H7 (cell line): ENCODE measurements around the gene AFF2. TPM values are rescaled to one million over a fixed set of nuclear protein-coding genes. Genes with fewer than 3 reads are reported as not detected.

Experiments
- DNase-seq: peaks from one replicate; pipeline ENCODE4 v3.0.0; 2012
- H3K27me3 ChIP-seq: 2 replicates; pipeline ENCODE4 v1.6.0; 2011; ENCODE audit warnings: mild to moderate bottlenecking, low read length; ENCODE audit not compliant: control insufficient read depth, insufficient read depth
- H3K36me3 ChIP-seq: replicated peaks from 2 replicates; pipeline ENCODE4 v1.5.1; 2011; ENCODE audit warnings: low read length; ENCODE audit not compliant: control insufficient read depth, insufficient read depth
- H3K4me3 ChIP-seq: 2 replicates; pipeline ENCODE4 v1.5.1; 2011; ENCODE audit warnings: low read depth, mild to moderate bottlenecking, control low read depth, low read length, moderate library complexity; ENCODE audit not compliant: insufficient read depth
- total RNA-seq: library from RNA; depleted of rRNA; stranded (reverse); fragments of >200 nt; shearing (Covaris generic); gene quantifications from 2 replicates; pipeline ENCODE4 v1.2.3, GENCODE V29; 2014

The AFF2 gene
- total RNA-seq, 1 experiment from 2014 or later: 14.6 TPM

DNA sequence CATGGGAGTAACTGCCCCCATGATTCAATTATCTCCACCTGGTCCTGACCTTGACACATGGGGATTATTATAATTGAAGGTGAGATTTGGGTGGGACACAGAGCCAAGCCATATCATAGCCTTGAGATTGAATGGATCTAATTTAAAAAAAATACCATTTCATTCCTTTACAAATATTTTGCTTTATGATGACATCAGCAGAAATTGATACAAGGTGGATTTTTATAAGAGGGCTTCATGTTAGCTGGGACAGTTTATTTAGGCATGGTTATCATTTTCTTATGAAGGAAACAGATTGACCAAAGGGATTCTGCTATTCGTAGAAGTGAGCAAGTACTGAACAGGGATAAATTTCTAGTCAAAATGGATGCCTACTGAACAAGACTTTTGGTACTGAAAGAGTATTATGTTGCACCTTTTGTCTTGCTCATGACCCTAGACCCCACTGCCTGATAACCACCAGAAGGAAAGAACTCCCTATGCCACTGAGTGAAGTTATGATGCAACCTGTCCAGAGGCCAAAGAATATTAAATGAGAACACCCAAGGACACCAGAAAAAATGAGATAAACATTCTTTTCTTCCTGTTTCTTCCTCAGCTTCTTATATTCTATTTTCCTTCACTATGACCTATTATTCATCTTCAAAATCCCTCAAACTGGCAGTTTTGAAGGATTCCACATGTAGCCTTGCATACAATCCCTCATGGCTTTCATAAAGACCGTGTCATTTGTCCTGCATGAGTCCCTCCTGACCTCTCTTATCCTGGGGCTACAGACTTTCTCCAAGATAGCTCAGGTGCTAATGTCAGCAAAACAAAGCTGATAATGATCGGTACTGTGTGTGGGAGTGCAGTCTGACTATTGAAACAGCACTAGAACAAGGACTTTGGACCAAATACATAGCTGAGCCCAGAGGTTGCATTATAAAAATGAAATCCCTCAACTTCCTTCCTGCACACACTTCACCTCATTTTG lies 118.3 kb downstream of the AFF2 start:
- no peak for DNase-seq
- H3K36me3 ChIP-seq: no peaks in the 10 kb centered on the region

DNA sequence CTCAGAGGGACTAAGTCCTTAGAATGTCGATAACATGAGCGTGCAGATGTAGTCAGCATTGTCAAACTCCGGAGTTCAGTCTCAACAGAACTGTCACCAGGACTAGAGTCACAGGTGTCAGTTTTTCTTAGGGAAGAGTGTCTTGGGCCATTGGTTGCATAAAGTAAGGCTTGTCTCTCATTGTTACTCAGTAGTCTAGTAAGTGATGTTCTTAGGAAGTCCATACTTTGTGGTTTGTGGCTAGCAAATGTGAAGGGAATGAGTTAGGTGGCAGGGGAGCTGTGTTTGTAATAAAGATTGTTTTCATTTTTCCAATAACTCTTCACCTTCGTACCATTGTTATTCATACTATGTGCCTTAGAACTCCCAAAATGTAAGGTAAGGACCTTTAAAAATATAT lies 119.6 kb downstream of the AFF2 start:
- Histone ChIP-seq H3K4me3 (no peak overlapping the region), H3K36me3 (no peaks in the 10 kb centered on the region), H3K27me3 (no peaks in the 10 kb centered on the region)
- no peak for DNase-seq

More for the DNA sequence above, 118.3 kb downstream of the AFF2 start:
- Histone ChIP-seq H3K27me3 (no peaks in the 10 kb centered on the region), H3K4me3 (no peak overlapping the region)

GRCh38 chrX:148624951-148625474 lies 124.6 kb downstream of the AFF2 start:
- H3K4me3 ChIP-seq: no peak overlapping the region
- H3K27me3 ChIP-seq: no peaks in the 10 kb centered on the region
- DNase-seq: no peak
- H3K36me3 ChIP-seq: no peaks in the 10 kb centered on the region

GRCh38 chrX:148628621-148629020 lies 128.2 kb downstream of the AFF2 start:
- Histone ChIP-seq H3K27me3 (no peaks in the 10 kb centered on the region), H3K4me3 (no peak overlapping the region), H3K36me3 (no peaks in the 10 kb centered on the region)
- DNase-seq: no peak

DNA sequence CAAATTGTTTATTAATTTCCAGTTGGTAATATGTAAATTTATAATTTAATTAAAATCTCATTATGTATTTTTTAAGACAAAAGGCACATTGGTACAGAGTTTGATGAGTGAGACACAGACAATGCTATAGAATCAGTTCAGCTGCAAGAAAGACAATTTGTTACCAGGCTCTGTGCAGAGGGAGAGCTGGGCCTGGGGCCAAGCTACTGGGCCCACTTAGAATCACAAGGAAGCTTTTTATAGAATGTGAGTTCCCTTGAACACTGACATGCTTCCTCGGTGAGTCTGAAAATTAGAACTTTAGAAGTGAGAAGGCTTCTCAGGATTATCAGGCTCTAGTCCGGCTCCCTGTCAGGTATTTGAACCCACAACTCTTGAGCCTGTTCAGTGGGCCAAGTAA lies 129.0 kb downstream of the AFF2 start:
- no peak for DNase-seq
- Histone ChIP-seq H3K4me3 (no peak overlapping the region), H3K36me3 (no peaks in the 10 kb centered on the region), H3K27me3 (no peaks in the 10 kb centered on the region)

GRCh38 chrX:148632444-148632843 lies 132.0 kb downstream of the AFF2 start:
- no peaks in the 10 kb centered on the region for H3K27me3 ChIP-seq
- H3K4me3 ChIP-seq: no peak overlapping the region
- no peak for DNase-seq
- H3K36me3 ChIP-seq: no peaks in the 10 kb centered on the region

- H3K36me3 ChIP-seq: no peaks in the 10 kb centered on the region
- no peaks in the 10 kb centered on the region for H3K27me3 ChIP-seq
- no peak overlapping the region for H3K4me3 ChIP-seq
- DNase-seq: no peak
Observed at GRCh38 chrX:148633218-148633908, 132.9 kb downstream of the AFF2 start.

GRCh38 chrX:148634591-148634990 lies 134.2 kb downstream of the AFF2 start:
- no peaks in the 10 kb centered on the region for H3K36me3 ChIP-seq
- DNase-seq: no peak
- no peaks in the 10 kb centered on the region for H3K27me3 ChIP-seq
- H3K4me3 ChIP-seq: no peak overlapping the region

GRCh38 chrX:148643460-148643859 lies 143.0 kb downstream of the AFF2 start:
- Histone ChIP-seq H3K36me3 (no peaks in the 10 kb centered on the region), H3K4me3 (no peak overlapping the region), H3K27me3 (no peaks in the 10 kb centered on the region)
- no peak for DNase-seq

DNA sequence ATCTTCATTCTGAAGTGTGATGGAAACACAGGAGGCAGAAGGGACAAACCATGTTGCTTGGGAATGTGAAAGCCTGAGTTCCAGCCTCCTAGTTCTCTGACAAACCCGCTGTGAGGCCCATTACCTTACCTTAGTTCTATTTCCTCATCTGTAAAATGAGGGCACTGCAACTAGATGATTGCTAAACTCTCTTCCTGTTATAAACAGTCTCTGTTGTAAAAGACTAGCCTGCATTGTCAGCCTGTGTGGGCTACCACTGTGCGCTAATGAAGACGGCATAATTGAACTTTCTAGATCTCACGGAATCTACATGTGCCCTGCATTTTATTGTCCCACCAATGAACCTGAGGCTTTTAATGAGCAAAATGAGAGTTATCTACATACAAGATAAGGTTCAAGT lies 147.2 kb downstream of the AFF2 start:
- no peak for DNase-seq
- Histone ChIP-seq H3K36me3 (no peaks in the 10 kb centered on the region), H3K4me3 (no peak overlapping the region), H3K27me3 (no peaks in the 10 kb centered on the region)

- Histone ChIP-seq H3K27me3 (no peaks in the 10 kb centered on the region), H3K4me3 (no peak overlapping the region), H3K36me3 (no peaks in the 10 kb centered on the region)
- DNase-seq: no peak
Observed at GRCh38 chrX:148649145-148649795, 148.9 kb downstream of the AFF2 start.

- no peak overlapping the region for H3K4me3 ChIP-seq
- no peaks in the 10 kb centered on the region for H3K27me3 ChIP-seq
- DNase-seq: no peak
- no peaks in the 10 kb centered on the region for H3K36me3 ChIP-seq
Observed at GRCh38 chrX:148658115-148658730, 157.8 kb downstream of the AFF2 start.

- Histone ChIP-seq H3K36me3 (no peaks in the 10 kb centered on the region), H3K27me3 (no peaks in the 10 kb centered on the region), H3K4me3 (no peak overlapping the region)
- no peak for DNase-seq
Observed at GRCh38 chrX:148659481-148659880, 159.1 kb downstream of the AFF2 start.

DNA sequence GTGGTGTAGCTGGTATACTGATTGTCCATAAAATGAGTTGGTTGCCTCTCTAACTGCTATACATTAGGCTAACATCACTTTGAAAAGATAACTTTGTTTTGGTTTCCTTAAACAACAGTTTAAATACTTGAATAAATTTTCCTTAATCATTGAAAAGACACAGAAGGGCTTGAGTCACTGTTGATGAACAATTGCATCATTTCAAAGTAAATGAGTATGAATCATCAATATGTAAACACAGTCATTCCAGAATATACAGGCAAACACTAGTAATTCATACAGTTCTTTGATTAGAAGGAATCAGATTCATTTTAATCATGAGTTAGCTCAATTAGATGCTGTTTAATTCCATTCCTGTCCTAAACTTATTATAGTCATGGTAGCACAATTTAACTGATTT lies 160.6 kb downstream of the AFF2 start:
- no peak for DNase-seq
- H3K27me3 ChIP-seq: no peaks in the 10 kb centered on the region
- H3K36me3 ChIP-seq: no peaks in the 10 kb centered on the region
- H3K4me3 ChIP-seq: no peak overlapping the region
